Mesothelial cell of epicardium (in vitro differentiated cells): ENCODE results near the gene ZNRF1. TPM values are rescaled to one million over a fixed set of nuclear protein-coding genes. Genes with fewer than 3 reads are reported as not detected.

ENCODE experiments used
- DNase-seq, 2 experiments: peaks; one replicate each; pipeline ENCODE4 v3.0.0; 2021; ENCODE audit warnings: low spot score in 2 of 2; ENCODE audit not compliant: unreplicated experiment in 2 of 2
- H3K27ac Mint-ChIP-seq: 2 replicates; pipeline ENCODE4 v1.8.0; 2021; ENCODE audit warnings: mixed read lengths
- H3K27me3 Mint-ChIP-seq: 2 replicates; pipeline ENCODE4 v1.8.0; 2021; ENCODE audit warnings: low read depth, mixed read lengths
- H3K36me3 Mint-ChIP-seq: 2 replicates; pipeline ENCODE4 v1.8.0; 2021; ENCODE audit warnings: mixed read lengths
- H3K4me1 Mint-ChIP-seq: 2 replicates; pipeline ENCODE4 v1.8.0; 2021; ENCODE audit warnings: mixed read lengths
- H3K4me3 Mint-ChIP-seq: 2 replicates; pipeline ENCODE4 v1.8.0; 2021; ENCODE audit warnings: mild to moderate bottlenecking, moderate library complexity, mixed read lengths
- H3K9me3 Mint-ChIP-seq: 2 replicates; pipeline ENCODE4 v1.8.0; 2021; ENCODE audit warnings: mixed read lengths
- total RNA-seq: library from RNA; stranded (reverse); gene quantifications from 3 replicates; pipeline ENCODE4 v1.2.1, GENCODE V29; 2021
- TF ChIP-seq, protein P1 (sequence below): fragments of 200-600 bp; sonication (generic); IDR thresholded peaks from one replicate; pipeline ENCODE4 v1.5.0; 2021; ENCODE audit warnings: antibody characterized with exemption; ENCODE audit not compliant: unreplicated experiment

ZNRF1 gene
- total RNA-seq, 1 donor from 2014 or later, result 52.9 TPM

DNA sequence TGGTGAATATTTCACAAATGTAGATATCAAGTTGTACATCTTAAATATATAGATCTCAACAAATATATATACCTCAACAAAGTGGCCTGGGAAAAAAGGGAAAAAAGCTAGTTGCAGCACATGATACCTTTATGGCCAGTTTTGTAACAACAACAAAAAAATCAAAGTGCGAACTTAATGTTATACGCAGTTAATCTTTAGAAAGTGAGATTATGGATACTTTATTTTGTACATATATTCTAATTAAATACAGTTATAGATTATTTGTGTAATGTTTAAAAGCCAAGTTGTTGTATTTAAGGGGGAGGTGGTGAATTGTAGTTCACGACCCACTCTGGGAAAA lies 149.1 kb downstream of the ZNRF1 start:
- Mint-ChIP-seq H3K9me3 (peaks cover 30% of the 10 kb centered on the region), H3K27me3 (no peaks in the 10 kb centered on the region), H3K36me3 (peaks cover 28% of the 10 kb centered on the region), H3K4me3 (peak overlapping the region; percentile 86), H3K4me1 (peaks cover 4% of the 10 kb centered on the region), H3K27ac (no peak overlapping the region)
- DNase-seq, result no peak
- TF ChIP-seq, protein P1, sequence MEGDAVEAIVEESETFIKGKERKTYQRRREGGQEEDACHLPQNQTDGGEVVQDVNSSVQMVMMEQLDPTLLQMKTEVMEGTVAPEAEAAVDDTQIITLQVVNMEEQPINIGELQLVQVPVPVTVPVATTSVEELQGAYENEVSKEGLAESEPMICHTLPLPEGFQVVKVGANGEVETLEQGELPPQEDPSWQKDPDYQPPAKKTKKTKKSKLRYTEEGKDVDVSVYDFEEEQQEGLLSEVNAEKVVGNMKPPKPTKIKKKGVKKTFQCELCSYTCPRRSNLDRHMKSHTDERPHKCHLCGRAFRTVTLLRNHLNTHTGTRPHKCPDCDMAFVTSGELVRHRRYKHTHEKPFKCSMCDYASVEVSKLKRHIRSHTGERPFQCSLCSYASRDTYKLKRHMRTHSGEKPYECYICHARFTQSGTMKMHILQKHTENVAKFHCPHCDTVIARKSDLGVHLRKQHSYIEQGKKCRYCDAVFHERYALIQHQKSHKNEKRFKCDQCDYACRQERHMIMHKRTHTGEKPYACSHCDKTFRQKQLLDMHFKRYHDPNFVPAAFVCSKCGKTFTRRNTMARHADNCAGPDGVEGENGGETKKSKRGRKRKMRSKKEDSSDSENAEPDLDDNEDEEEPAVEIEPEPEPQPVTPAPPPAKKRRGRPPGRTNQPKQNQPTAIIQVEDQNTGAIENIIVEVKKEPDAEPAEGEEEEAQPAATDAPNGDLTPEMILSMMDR, result no peak

DNA sequence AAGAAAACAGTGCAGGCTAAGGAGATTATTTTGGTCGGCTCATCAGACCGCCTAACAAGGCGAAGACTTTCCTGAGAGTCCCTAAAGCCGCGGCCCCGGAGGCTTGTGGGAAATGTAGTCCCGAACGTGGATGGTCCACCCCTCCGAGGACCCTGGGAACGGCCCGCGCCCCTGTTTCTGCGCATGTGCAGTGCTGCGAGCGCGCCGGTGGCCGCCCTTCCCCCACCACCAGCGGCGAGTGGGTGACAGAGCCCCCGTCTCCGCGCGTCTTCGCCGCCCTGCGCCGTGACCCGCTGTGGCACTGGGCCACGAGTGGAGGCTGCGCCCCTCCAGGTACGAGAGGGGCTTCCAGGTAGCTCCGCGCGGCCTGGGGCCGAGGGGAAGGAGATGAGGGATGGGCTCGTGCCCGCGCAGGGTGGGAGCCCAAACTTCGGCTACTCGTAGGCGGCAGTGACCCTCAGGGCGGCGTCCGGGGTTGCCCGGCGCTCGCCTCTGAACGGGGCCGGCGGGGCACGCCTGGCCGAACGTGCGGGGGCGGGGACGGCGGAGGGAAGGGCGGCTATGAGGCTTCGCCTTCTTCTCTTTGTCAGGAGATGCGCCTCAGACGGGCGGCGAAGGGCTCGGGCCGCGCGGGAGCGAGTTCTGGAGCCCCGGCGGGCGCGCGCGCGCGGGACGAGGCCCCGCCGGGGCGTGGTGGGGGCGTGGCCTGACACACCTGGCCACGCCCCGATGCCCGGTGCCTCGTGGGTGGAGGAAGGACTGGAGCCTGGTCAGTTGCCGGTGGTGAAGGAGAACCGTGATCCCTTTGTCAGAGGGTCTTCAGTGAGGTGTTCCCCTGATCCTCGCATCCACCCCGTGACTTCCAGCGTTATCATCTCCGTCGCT lies 149.7 kb downstream of the ZNRF1 start, which contains the start of gene ZFP1:
Gene ZFP1 (plus strand): TSS at position 214 of the 885 bp plus-strand sequence. CDS start 4,428 bp downstream, outside the sequence.
- no peaks in the 10 kb centered on the region for H3K27me3 Mint-ChIP-seq
- peaks cover 4% of the 10 kb centered on the region for H3K4me1 Mint-ChIP-seq
- H3K27ac Mint-ChIP-seq, result peak within 1 kb of the TSS; percentile 96
- H3K9me3 Mint-ChIP-seq, result peaks cover 35% of the 10 kb centered on the region
- peak; percentile 92 to 99 for DNase-seq
- TF ChIP-seq, protein P1, result no peak
- H3K36me3 Mint-ChIP-seq, result peaks cover 32% of the 10 kb centered on the region
- peak within 1 kb of the TSS; percentile 86 for H3K4me3 Mint-ChIP-seq

DNA sequence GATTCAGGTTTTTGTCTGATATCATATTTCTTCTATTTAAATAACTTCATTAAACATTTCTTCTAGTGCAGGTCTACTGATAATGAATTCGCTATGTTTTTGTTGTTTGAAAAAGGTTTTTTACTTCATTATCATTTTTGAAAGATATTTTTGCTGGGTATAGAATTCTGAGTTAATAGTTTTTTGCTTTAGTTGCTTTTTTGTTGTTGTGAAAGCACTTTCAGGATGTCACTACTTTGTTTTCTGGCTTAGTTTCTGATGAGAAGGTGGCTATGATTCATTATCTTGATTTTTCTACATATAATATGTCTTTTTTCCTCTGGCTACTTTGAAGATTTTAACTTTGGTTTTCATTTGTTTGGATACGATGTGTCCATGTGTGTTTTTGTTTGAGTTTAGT lies 153.0 kb downstream of the ZNRF1 start:
- Mint-ChIP-seq H3K9me3 (peaks cover 33% of the 10 kb centered on the region), H3K4me3 (no peak overlapping the region), H3K4me1 (peaks cover 4% of the 10 kb centered on the region), H3K36me3 (peaks cover 55% of the 10 kb centered on the region), H3K27ac (no peak overlapping the region), H3K27me3 (no peaks in the 10 kb centered on the region)
- TF ChIP-seq, protein P1, result no peak
- DNase-seq, result no peak

DNA sequence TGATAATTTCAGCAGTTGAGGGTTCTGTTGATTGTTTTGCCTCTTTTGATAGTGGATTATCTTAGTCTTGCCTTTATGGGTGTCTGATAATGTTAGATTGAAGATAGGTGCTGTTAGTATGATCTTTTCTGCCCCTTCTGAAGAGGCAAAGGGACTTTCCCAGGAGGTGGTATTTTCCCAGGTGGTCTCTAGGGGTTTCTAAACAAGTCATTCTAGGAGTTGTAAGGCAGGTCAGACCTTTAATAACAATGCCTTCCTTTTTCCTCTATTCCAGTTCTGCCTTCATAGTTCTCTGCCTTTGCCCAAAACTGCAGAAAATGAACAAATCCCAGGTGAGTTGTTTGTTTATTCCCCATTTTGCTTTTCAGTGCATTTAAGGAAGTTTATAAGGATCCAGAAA lies 153.8 kb downstream of the ZNRF1 start:
- Mint-ChIP-seq H3K36me3 (peaks cover 63% of the 10 kb centered on the region), H3K27ac (no peak overlapping the region), H3K4me1 (peaks cover 4% of the 10 kb centered on the region), H3K27me3 (no peaks in the 10 kb centered on the region), H3K9me3 (peaks cover 41% of the 10 kb centered on the region), H3K4me3 (no peak overlapping the region)
- no peak for DNase-seq
- TF ChIP-seq, protein P1, result no peak

DNA sequence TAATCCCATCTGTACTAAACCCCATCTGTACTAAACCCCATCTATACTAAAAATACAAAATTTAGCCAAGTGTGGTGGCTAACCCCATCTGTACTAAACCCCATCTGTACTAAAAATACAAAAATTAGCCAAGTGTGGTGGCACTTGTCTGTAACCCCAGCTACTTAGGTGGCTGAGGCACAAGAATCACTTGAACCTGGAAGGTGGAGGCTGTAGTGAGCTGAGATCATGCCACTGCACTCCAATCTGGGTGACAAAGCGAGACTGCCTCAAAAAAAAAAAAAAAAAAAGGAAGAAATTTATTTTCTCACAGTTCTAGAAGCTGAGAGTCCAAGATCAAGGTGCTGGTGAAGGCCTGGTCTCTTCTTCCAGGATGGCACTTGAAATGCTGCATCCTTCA lies 161.6 kb downstream of the ZNRF1 start:
- TF ChIP-seq, protein P1, result no peak
- Mint-ChIP-seq H3K9me3 (peaks cover 40% of the 10 kb centered on the region), H3K4me1 (no peaks in the 10 kb centered on the region), H3K27ac (no peak overlapping the region), H3K36me3 (peaks cover 74% of the 10 kb centered on the region), H3K27me3 (no peaks in the 10 kb centered on the region), H3K4me3 (no peak overlapping the region)
- DNase-seq, result no peak

Other genes starting within 250 kb of the ZNRF1 start
- gene FA2H, start 224.2 kb upstream of the ZNRF1 start, total RNA-seq, result 0.18 TPM in 1 of 3 replicates, not detected in the others
- gene WDR59, start 13.9 kb upstream of the ZNRF1 start, total RNA-seq, result 115 to 134 TPM (median 127 TPM) in 3 replicates
- gene LDHD, start 117.8 kb downstream of the ZNRF1 start, total RNA-seq, result 0.65 to 0.86 TPM (median 0.66 TPM) in 3 replicates
- gene ZFP1, start 149.5 kb downstream of the ZNRF1 start, total RNA-seq, result 21.8 to 22.3 TPM (median 21.8 TPM) in 3 replicates
- not detected in 3 replicates for gene CTRB2, start 208.1 kb downstream of the ZNRF1 start, total RNA-seq
- gene CTRB1, start 220.0 kb downstream of the ZNRF1 start, total RNA-seq, result not detected in 3 replicates